PC-9 (cell line): ENCODE data around the gene CDK17. TPM values are rescaled to one million over a fixed set of nuclear protein-coding genes. Genes with fewer than 3 reads are reported as not detected.

Experiments used
- BruUV-seq: library from RNA; stranded (reverse); fragments of 400-500 nt; replicated peaks from 2 replicates; lab custom pipeline; 2021; lab: Mats Ljungman, UMichigan
- CTCF ChIA-PET: fragments of 300-600 bp; sonication (Branson Sonifier 250); formaldehyde crosslinking; loops from one replicate; lab custom pipeline; 2022; ENCODE audit warnings: antibody characterized with exemption; lab: Charles Lee
- POLR2A ChIA-PET: fragments of 300-600 bp; sonication (Branson Sonifier 250); formaldehyde crosslinking; loops from one replicate; lab custom pipeline; 2022; ENCODE audit warnings: antibody characterized with exemption; ENCODE audit not compliant: unreplicated experiment; lab: Charles Lee
- DNase-seq, 2 experiments: peaks; one replicate each; pipeline versions ENCODE4 v3.0.0 to v3.0.0-alpha.2; 2015 to 2022; ENCODE audit warnings: mixed read lengths in 1 of 2
- H2AFZ ChIP-seq: fragments of 200-600 bp; sonication (generic); 2 replicates; pipeline ENCODE4 v1.8.1; 2017; ENCODE audit warnings: antibody characterized with exemption
- H3F3A ChIP-seq: fragments of 200-600 bp; sonication (generic); 2 replicates; pipeline ENCODE4 v1.8.1; 2017; ENCODE audit warnings: antibody characterized with exemption, mild to moderate bottlenecking, low read depth; ENCODE audit not compliant: insufficient read depth
- H3K27ac ChIP-seq: fragments of 200-600 bp; sonication (generic); 2 replicates; pipeline ENCODE4 v1.6.1; 2016; ENCODE audit warnings: mixed run types
- H3K27me3 ChIP-seq: fragments of 200-600 bp; sonication (generic); 2 replicates; pipeline ENCODE4 v1.6.1; 2016; ENCODE audit warnings: low read depth, mixed run types; ENCODE audit not compliant: insufficient read depth
- H3K36me3 ChIP-seq: fragments of 200-600 bp; sonication (generic); 2 replicates; pipeline ENCODE4 v1.6.1; 2016; ENCODE audit warnings: low read depth, mixed run types
- H3K4me1 ChIP-seq: fragments of 200-600 bp; sonication (generic); replicated peaks from 2 replicates; pipeline ENCODE4 v1.6.1; 2016; ENCODE audit warnings: mixed run types; ENCODE audit not compliant: insufficient read depth
- H3K4me2 ChIP-seq: fragments of 200-600 bp; sonication (generic); 2 replicates; pipeline ENCODE4 v1.6.1; 2017; ENCODE audit warnings: mixed run types
- H3K4me3 ChIP-seq: fragments of 200-600 bp; sonication (generic); 2 replicates; pipeline ENCODE4 v1.6.1; 2016; ENCODE audit warnings: mixed run types
- H3K79me2 ChIP-seq: fragments of 200-600 bp; sonication (generic); 2 replicates; pipeline ENCODE4 v1.6.1; 2017; ENCODE audit warnings: low read depth, mixed run types
- H3K9me2 ChIP-seq: fragments of 200-600 bp; sonication (generic); 2 replicates; pipeline ENCODE4 v1.8.1; 2017; ENCODE audit warnings: mild to moderate bottlenecking; ENCODE audit not compliant: insufficient read depth
- H3K9me3 ChIP-seq: fragments of 200-600 bp; sonication (generic); 2 replicates; pipeline ENCODE4 v1.8.1; 2016; ENCODE audit warnings: low read depth; ENCODE audit not compliant: insufficient read depth
- H4K20me1 ChIP-seq: fragments of 200-600 bp; sonication (generic); 2 replicates; pipeline ENCODE4 v1.8.1; 2017; ENCODE audit not compliant: insufficient read depth
- CTCF ChIP-seq: fragments of 200-600 bp; sonication (generic); conservative IDR thresholded peaks from 2 replicates; pipeline ENCODE4 v1.6.1; 2017; ENCODE audit warnings: mixed run types, antibody characterized with exemption, mild to moderate bottlenecking, moderate library complexity
- EZH2 ChIP-seq: fragments of 200-600 bp; sonication (generic); IDR thresholded peaks from 2 replicates; pipeline ENCODE4 v1.8.0; 2017; ENCODE audit warnings: antibody characterized with exemption, low read depth
- intact Hi-C: fragments of 100-400 bp; cut with micrococcal nuclease; formaldehyde crosslinking; loops from one replicate; pipeline ENCODE4 v1.10.0; 2022; ENCODE audit not compliant: unreplicated experiment
- total RNA-seq: library from RNA; stranded (reverse); gene quantifications from 2 replicates; pipeline ENCODE4 v1.2.3, GENCODE V29; 2021

CDK17 gene
- total RNA-seq, 1 experiment from 2014 or later = 29.0 TPM

GRCh38 chr12:96238336-96239047 is 161.7 kb downstream of the CDK17 start:
- intact Hi-C loops = no loop called here
- ChIA-PET CTCF (interaction anchor here (0.6 kb wide), 1 partner anchor 23 kb away, joined by 12 read pairs; no protein-coding TSS in a partner anchor), POLR2A (no interaction called here)
- no peak overlapping the region for H3K27ac ChIP-seq
- DNase-seq = no peak
- no peaks in the 10 kb centered on the region for H3K9me2 ChIP-seq
- no peak overlapping the region for H3K4me2 ChIP-seq
- peaks cover 6% of the 10 kb centered on the region; the same call in 1 of the 2 replicates for H3K36me3 ChIP-seq
- no peaks in the 10 kb centered on the region for H3K4me1 ChIP-seq
- peaks cover 63% of the 10 kb centered on the region for H4K20me1 ChIP-seq
- H2AFZ ChIP-seq = no peak overlapping the region
- no TSS peak for BruUV-seq
- H3F3A ChIP-seq = peaks cover 4% of the 10 kb centered on the region
- TF ChIP-seq EZH2 (no peak), CTCF (no peak)
- H3K9me3 ChIP-seq = no peaks in the 10 kb centered on the region
- no peaks in the 10 kb centered on the region for H3K27me3 ChIP-seq
- no peak overlapping the region for H3K4me3 ChIP-seq
- H3K79me2 ChIP-seq = peaks cover 81% of the 10 kb centered on the region

GRCh38 chr12:96237465-96238077 is 162.7 kb downstream of the CDK17 start:
- H2AFZ ChIP-seq = no peak overlapping the region
- peaks cover 81% of the 10 kb centered on the region for H3K79me2 ChIP-seq
- peaks cover 55% of the 10 kb centered on the region for H4K20me1 ChIP-seq
- ChIA-PET POLR2A (interaction anchor here (0.6 to 0.7 kb wide), 3 partner anchors 9 to 1475 kb away, joined by 3 to 14 read pairs (median 5); no protein-coding TSS in a partner anchor), CTCF (interaction anchor here (0.6 kb wide), 2 partner anchors 22 to 180 kb away, joined by 3 to 12 read pairs; no protein-coding TSS in a partner anchor)
- intact Hi-C loops = no loop called here
- H3K4me1 ChIP-seq = no peaks in the 10 kb centered on the region
- H3K4me2 ChIP-seq = no peak overlapping the region
- H3K4me3 ChIP-seq = no peak overlapping the region
- H3K27ac ChIP-seq = no peak overlapping the region
- BruUV-seq = no TSS peak
- H3K9me2 ChIP-seq = no peaks in the 10 kb centered on the region
- TF ChIP-seq EZH2 (no peak), CTCF (no peak)
- DNase-seq = peak in 1 of 2 experiments; percentile 33
- no peaks in the 10 kb centered on the region for H3K27me3 ChIP-seq
- H3K36me3 ChIP-seq = peaks cover 12% of the 10 kb centered on the region; the same call in 1 of the 2 replicates
- H3F3A ChIP-seq = peaks cover 4% of the 10 kb centered on the region
- H3K9me3 ChIP-seq = no peaks in the 10 kb centered on the region

GRCh38 chr12:96237035-96237434 is 163.2 kb downstream of the CDK17 start:
- H3K4me2 ChIP-seq = no peak overlapping the region
- H3K36me3 ChIP-seq = peaks cover 9% of the 10 kb centered on the region; the same call in 1 of the 2 replicates
- no TSS peak for BruUV-seq
- no peaks in the 10 kb centered on the region for H3K4me1 ChIP-seq
- H2AFZ ChIP-seq = no peak overlapping the region
- H3K9me3 ChIP-seq = no peaks in the 10 kb centered on the region
- H3K79me2 ChIP-seq = peaks cover 80% of the 10 kb centered on the region
- H4K20me1 ChIP-seq = peaks cover 50% of the 10 kb centered on the region
- TF ChIP-seq CTCF (no peak), EZH2 (no peak)
- intact Hi-C loops = no loop called here
- H3K9me2 ChIP-seq = no peaks in the 10 kb centered on the region
- H3K27ac ChIP-seq = no peak overlapping the region
- DNase-seq = no peak
- ChIA-PET POLR2A (interaction anchor here (0.6 to 0.7 kb wide), 3 partner anchors 9 to 1475 kb away, joined by 3 to 14 read pairs (median 5); no protein-coding TSS in a partner anchor), CTCF (interaction anchor here (0.6 kb wide), 1 partner anchor 179 kb away, joined by 3 read pairs; no protein-coding TSS in a partner anchor)
- H3K27me3 ChIP-seq = no peaks in the 10 kb centered on the region
- H3K4me3 ChIP-seq = no peak overlapping the region
- H3F3A ChIP-seq = peaks cover 4% of the 10 kb centered on the region
